ENCODE data around the gene SHB. TPM values are rescaled to one million over a fixed set of nuclear protein-coding genes. Genes with fewer than 3 reads are reported as not detected.
A peak's percentile ranks its signal among the peaks of the same experiment; 100 is the strongest.

Gene SHB
- total and polyA plus RNA-seq, 2 of the 13 experiments (the other 11 are each of a cell fraction or from before 2014, with no cell fraction given), result 19.4 to 20.7 TPM

- TF ChIP-seq ZNF260 (CRISPR knock-in tag; IDR thresholded peaks at IDR 0.05; ENCODE audit: borderline replicate concordance, low read depth), result no peak; the same call in 1 of the 2 replicates
- TF ChIP-seq ATF2 (CRISPR knock-in tag; IDR thresholded peaks at IDR 0.05), result no peak
- 0 out of 2 replicates have a peak, but pooled peaks have one; percentile 61 for TF ChIP-seq GMEB1 (CRISPR knock-in tag; IDR thresholded peaks at IDR 0.05; ENCODE audit: borderline replicate concordance)
- TF ChIP-seq ZMYM3 (CRISPR knock-in tag; IDR thresholded peaks at IDR 0.05), result no peak
- TF ChIP-seq ZNF460 (CRISPR knock-in tag; IDR thresholded peaks at IDR 0.05; ENCODE audit: borderline replicate concordance), result 0 out of 2 replicates have a peak, but pooled peaks have one; percentile 7
- TF ChIP-seq TCF7 (IDR thresholded peaks at IDR 0.05; ENCODE audit: low read depth), result no peak
- TF ChIP-seq ZNF609 (CRISPR knock-in tag; IDR thresholded peaks at IDR 0.05; ENCODE audit: borderline replicate concordance), result no peak
- peak; percentile 64 for TF ChIP-seq ZNF605 (CRISPR knock-in tag; IDR thresholded peaks at IDR 0.05)
- TF ChIP-seq ZNF784 (CRISPR knock-in tag; IDR thresholded peaks at IDR 0.05; ENCODE audit: borderline replicate concordance), result no peak
- TF ChIP-seq SYNCRIP (IDR thresholded peaks at IDR 0.05; ENCODE audit: insufficient read depth, low read depth, low read length), result no peak
- TF ChIP-seq PRDM15 (CRISPR knock-in tag; IDR thresholded peaks at IDR 0.05), result no peak
Observed at GRCh38 chr9:37904445-37905130, 164.4 kb downstream of the SHB start (continued).

Measured in HepG2 (cell line).